ENCODE results near the gene CCDC60. TPM values are rescaled to one million over a fixed set of nuclear protein-coding genes. Genes with fewer than 3 reads are reported as not detected.

The CCDC60 gene
- total RNA-seq, 1 experiment from 2014 or later, result not detected

GRCh38 chr12:119486599-119487154 is 152.1 kb downstream of the CCDC60 start:
- ChIA-PET CTCF (no interaction called here), POLR2A (ENCODE audit: low non-redundant PET) (no interaction called here)
- Histone ChIP-seq H3K27ac (ENCODE audit: low read depth, low read length, poor library complexity, severe bottlenecking) (no peak overlapping the region), H3K9me3 (ENCODE audit: low read depth, low read length, poor library complexity, severe bottlenecking) (no peaks in the 10 kb centered on the region), H3K4me3 (ENCODE audit: low read depth, low read length, poor library complexity, severe bottlenecking) (no peak overlapping the region), H3K36me3 (ENCODE audit: insufficient read depth, low read length, poor library complexity, severe bottlenecking) (no peaks in the 10 kb centered on the region), H3K27me3 (replicated peaks; ENCODE audit: insufficient read depth, low read depth, low read length, poor library complexity) (no peaks in the 10 kb centered on the region), H3K4me1 (ENCODE audit: insufficient read depth, low read length, poor library complexity, severe bottlenecking) (no peaks in the 10 kb centered on the region)
- DNase-seq (ENCODE audit: low spot score), result no peak
- BruUV-seq (replicated peaks), result no TSS peak
- intact Hi-C loops (cut with micrococcal nuclease; ENCODE audit: unreplicated experiment), result no loop called here
- TF ChIP-seq EZH2 (IDR thresholded peaks at IDR 0.05; ENCODE audit: borderline replicate concordance, low read depth, low read length, poor library complexity, severe bottlenecking) (no peak), CTCF (conservative IDR thresholded peaks at IDR 0.05; ENCODE audit: low read depth, low read length) (no peak)

GRCh38 chr12:119491814-119492213 is 157.3 kb downstream of the CCDC60 start:
- Histone ChIP-seq H3K27ac (ENCODE audit: low read depth, low read length, poor library complexity, severe bottlenecking) (no peak overlapping the region), H3K36me3 (ENCODE audit: insufficient read depth, low read length, poor library complexity, severe bottlenecking) (no peaks in the 10 kb centered on the region), H3K4me1 (ENCODE audit: insufficient read depth, low read length, poor library complexity, severe bottlenecking) (no peaks in the 10 kb centered on the region), H3K27me3 (replicated peaks; ENCODE audit: insufficient read depth, low read depth, low read length, poor library complexity) (no peaks in the 10 kb centered on the region), H3K9me3 (ENCODE audit: low read depth, low read length, poor library complexity, severe bottlenecking) (no peaks in the 10 kb centered on the region), H3K4me3 (ENCODE audit: low read depth, low read length, poor library complexity, severe bottlenecking) (no peak overlapping the region)
- ChIA-PET CTCF (no interaction called here), POLR2A (ENCODE audit: low non-redundant PET) (no interaction called here)
- no peak for TF ChIP-seq CTCF (conservative IDR thresholded peaks at IDR 0.05; ENCODE audit: low read depth, low read length)
- no peak for TF ChIP-seq EZH2 (IDR thresholded peaks at IDR 0.05; ENCODE audit: borderline replicate concordance, low read depth, low read length, poor library complexity, severe bottlenecking)
- intact Hi-C loops (cut with micrococcal nuclease; ENCODE audit: unreplicated experiment), result no loop called here
- no TSS peak for BruUV-seq (replicated peaks)
- no peak for DNase-seq (ENCODE audit: low spot score)

- DNase-seq (ENCODE audit: low spot score), result no peak
- intact Hi-C loops (cut with micrococcal nuclease; ENCODE audit: unreplicated experiment), result no loop called here
- BruUV-seq (replicated peaks), result no TSS peak
- ChIA-PET CTCF (no interaction called here), POLR2A (ENCODE audit: low non-redundant PET) (no interaction called here)
- Histone ChIP-seq H3K27me3 (replicated peaks; ENCODE audit: insufficient read depth, low read depth, low read length, poor library complexity) (no peaks in the 10 kb centered on the region), H3K27ac (ENCODE audit: low read depth, low read length, poor library complexity, severe bottlenecking) (no peak overlapping the region), H3K4me1 (ENCODE audit: insufficient read depth, low read length, poor library complexity, severe bottlenecking) (no peaks in the 10 kb centered on the region), H3K9me3 (ENCODE audit: low read depth, low read length, poor library complexity, severe bottlenecking) (no peaks in the 10 kb centered on the region), H3K36me3 (ENCODE audit: insufficient read depth, low read length, poor library complexity, severe bottlenecking) (no peaks in the 10 kb centered on the region), H3K4me3 (ENCODE audit: low read depth, low read length, poor library complexity, severe bottlenecking) (no peak overlapping the region)
- TF ChIP-seq EZH2 (IDR thresholded peaks at IDR 0.05; ENCODE audit: borderline replicate concordance, low read depth, low read length, poor library complexity, severe bottlenecking), result no peak
- 0 out of 2 replicates have a peak, but pooled peaks have one; percentile 14 for TF ChIP-seq CTCF (conservative IDR thresholded peaks at IDR 0.05; ENCODE audit: low read depth, low read length)
Observed at GRCh38 chr12:119500209-119500608, 165.7 kb downstream of the CCDC60 start.

Data from A673 (cell line).